ENCODE data around the gene ASTE1.
"Not testable (repeated sequence)": the region's sequence is repeated elsewhere in the genome, so short reads cannot be mapped to it uniquely, and the experiment has no call there.

The ASTE1 gene

GRCh38 chr3:131026321-131027151 lies at the start of gene ASTE1, which contains the start of gene NEK11:
Gene ASTE1 (minus strand): TSS chr3:131026825. CDS start chr3:131025306, 1,519 bp downstream.
Gene NEK11 (plus strand): TSS chr3:131026877. CDS start chr3:131029709, 2,832 bp downstream.
- FAIRE-seq = peak; percentile 87

GRCh38 chr3:131075632-131076328 lies 49.2 kb upstream of the ASTE1 start:
- FAIRE-seq = no peak

GRCh38 chr3:131072845-131073244 lies 46.2 kb upstream of the ASTE1 start:
- no peak for FAIRE-seq

- no peak for FAIRE-seq
Measured at GRCh38 chr3:131072099-131072559, 45.5 kb upstream of the ASTE1 start.

GRCh38 chr3:131067983-131068382 lies 41.4 kb upstream of the ASTE1 start:
- no peak for FAIRE-seq

- no peak for FAIRE-seq
Measured at GRCh38 chr3:131053043-131053859, 26.6 kb upstream of the ASTE1 start.

GRCh38 chr3:131050001-131050400 lies 23.4 kb upstream of the ASTE1 start:
- FAIRE-seq = no peak

- no peak for FAIRE-seq
Measured at GRCh38 chr3:131048030-131048429, 21.4 kb upstream of the ASTE1 start.

- FAIRE-seq = no peak
Measured at GRCh38 chr3:131047582-131047981, 21.0 kb upstream of the ASTE1 start.

- FAIRE-seq = not testable (repeated sequence)
Measured at GRCh38 chr3:131042271-131042985, 15.8 kb upstream of the ASTE1 start.

- no peak for FAIRE-seq
Measured at GRCh38 chr3:131038326-131038725, 11.7 kb upstream of the ASTE1 start.

- no peak for FAIRE-seq
Measured at GRCh38 chr3:131036986-131037385, 10.4 kb upstream of the ASTE1 start.

GRCh38 chr3:131036200-131036816 lies 9.7 kb upstream of the ASTE1 start:
- no peak for FAIRE-seq

- FAIRE-seq = peak; percentile 94
Measured at GRCh38 chr3:131033480-131034080, 7.0 kb upstream of the ASTE1 start.

- FAIRE-seq = no peak
Measured at GRCh38 chr3:131031660-131032059, 5.0 kb upstream of the ASTE1 start.

- FAIRE-seq = no peak
Measured at GRCh38 chr3:131028844-131029243, 2.2 kb upstream of the ASTE1 start.

GRCh38 chr3:131025539-131025938 lies 1.1 kb downstream of the ASTE1 start:
- no peak for FAIRE-seq

- no peak for FAIRE-seq
Measured at GRCh38 chr3:131020122-131020693, 6.4 kb downstream of the ASTE1 start.

- FAIRE-seq = no peak
Measured at GRCh38 chr3:131018970-131019369, 7.7 kb downstream of the ASTE1 start.

GRCh38 chr3:131009698-131010097 lies 16.9 kb downstream of the ASTE1 start:
- FAIRE-seq = no peak

GRCh38 chr3:131008326-131008725 lies 18.3 kb downstream of the ASTE1 start:
- FAIRE-seq = no peak
